Mesenchymal stem cell (in vitro differentiated cells and primary cell): Measurements from ENCODE around the gene CCDC196.

Source experiments
- DNase-seq: peaks from one replicate; pipeline ENCODE4 v3.0.0-alpha.2; 2013
- H2AFZ ChIP-seq: one replicate; pipeline ENCODE4 v1.6.1; 2013; ENCODE audit warnings: low read depth, mild to moderate bottlenecking, control low read depth, inconsistent platforms, low read length, moderate library complexity
- H2AK5ac ChIP-seq: 2 replicates; pipeline ENCODE4 v1.6.1; 2013; ENCODE audit warnings: low read length, moderate library complexity, mild to moderate bottlenecking, inconsistent platforms; ENCODE audit not compliant: severe bottlenecking
- H2BK120ac ChIP-seq: one replicate; pipeline ENCODE4 v1.6.1; 2013; ENCODE audit warnings: low read depth, mild to moderate bottlenecking, inconsistent platforms, low read length, moderate library complexity
- H2BK12ac ChIP-seq, 2 experiments: one replicate each; pipeline ENCODE4 v1.6.1; 2013; ENCODE audit warnings: inconsistent platforms in 2 of 2, low read length in 2 of 2, mild to moderate bottlenecking in 2 of 2, moderate library complexity in 2 of 2, control low read depth in 1 of 2
- H2BK15ac ChIP-seq: one replicate; pipeline ENCODE4 v1.6.1; 2013; ENCODE audit warnings: mild to moderate bottlenecking, low read depth, inconsistent platforms; ENCODE audit not compliant: poor library complexity, severe bottlenecking
- H2BK5ac ChIP-seq: 2 replicates; pipeline ENCODE4 v1.6.1; 2013; ENCODE audit warnings: low read depth, mild to moderate bottlenecking, low read length, control low read depth, inconsistent platforms; ENCODE audit not compliant: poor library complexity, severe bottlenecking
- H3K14ac ChIP-seq, 2 experiments: one replicate each; pipeline ENCODE4 v1.6.1; 2013; ENCODE audit warnings: inconsistent platforms in 2 of 2, low read length in 2 of 2, control low read depth in 1 of 2, mild to moderate bottlenecking in 1 of 2, moderate library complexity in 1 of 2
- H3K18ac ChIP-seq, 2 experiments: one replicate each; pipeline ENCODE4 v1.6.1; 2013; ENCODE audit warnings: inconsistent platforms in 2 of 2, low read length in 2 of 2, control low read depth in 1 of 2, low read depth in 1 of 2, mild to moderate bottlenecking in 1 of 2
- H3K23ac ChIP-seq, 2 experiments: one replicate each; pipeline ENCODE4 v1.6.1; 2013; ENCODE audit warnings: inconsistent platforms in 2 of 2, low read length in 2 of 2, mild to moderate bottlenecking in 2 of 2, moderate library complexity in 2 of 2, control low read depth in 1 of 2
- H3K27ac ChIP-seq: 2 replicates; pipeline ENCODE4 v1.5.1; 2013; ENCODE audit warnings: mild to moderate bottlenecking, moderate library complexity, low read length, control low read depth, inconsistent platforms; ENCODE audit not compliant: poor library complexity, severe bottlenecking
- H3K27me3 ChIP-seq, 2 experiments: 2 replicates each; pipeline versions ENCODE4 v1.6.1 to v1.7.0; 2013; ENCODE audit warnings: low read length in 2 of 2, mild to moderate bottlenecking in 2 of 2, moderate library complexity in 2 of 2, control low read depth in 1 of 2, inconsistent platforms in 1 of 2; ENCODE audit not compliant: control insufficient read depth in 1 of 2, insufficient read depth in 1 of 2
- H3K36me3 ChIP-seq, 2 experiments: 2 replicates each; pipeline versions ENCODE4 v1.6.1 to v1.7.0; 2013; ENCODE audit warnings: low read length in 2 of 2, control low read depth in 1 of 2, inconsistent platforms in 1 of 2, low read depth in 1 of 2, mild to moderate bottlenecking in 1 of 2; ENCODE audit not compliant: insufficient read depth in 2 of 2, control insufficient read depth in 1 of 2
- H3K4ac ChIP-seq, 2 experiments: one replicate each; pipeline ENCODE4 v1.6.1; 2013; ENCODE audit warnings: inconsistent platforms in 2 of 2, low read length in 2 of 2, mild to moderate bottlenecking in 2 of 2, moderate library complexity in 2 of 2, control low read depth in 1 of 2, low read depth in 1 of 2
- H3K4me1 ChIP-seq: 2 replicates; pipeline ENCODE4 v1.6.1; 2013; ENCODE audit warnings: low read depth, low read length, control low read depth; ENCODE audit not compliant: control insufficient read depth, insufficient read depth
- H3K4me2 ChIP-seq: 2 replicates; pipeline ENCODE4 v1.6.1; 2013; ENCODE audit warnings: low read length, mild to moderate bottlenecking, inconsistent platforms; ENCODE audit not compliant: poor library complexity, severe bottlenecking
- H3K4me3 ChIP-seq, 2 experiments: 2 replicates each; pipeline versions ENCODE4 v1.5.1 to v1.7.0; 2013; ENCODE audit warnings: low read length in 2 of 2, mild to moderate bottlenecking in 2 of 2, control low read depth in 1 of 2, low read depth in 1 of 2; ENCODE audit not compliant: insufficient read depth in 1 of 2
- H3K79me1 ChIP-seq: replicated peaks from 2 replicates; pipeline ENCODE4 v1.6.1; 2013; ENCODE audit warnings: mild to moderate bottlenecking, control low read depth, low read length, inconsistent platforms; ENCODE audit not compliant: poor library complexity, severe bottlenecking
- H3K9ac ChIP-seq: 2 replicates; pipeline ENCODE4 v1.7.0; 2013; ENCODE audit warnings: mild to moderate bottlenecking, low read length, moderate library complexity
- H3K9me3 ChIP-seq: 2 replicates; pipeline ENCODE4 v1.7.0; 2013; ENCODE audit warnings: mild to moderate bottlenecking, low read length; ENCODE audit not compliant: control insufficient read depth
- H4K8ac ChIP-seq: one replicate; pipeline ENCODE4 v1.6.1; 2013; ENCODE audit warnings: inconsistent platforms, mild to moderate bottlenecking, low read length, moderate library complexity
- H4K91ac ChIP-seq: one replicate; pipeline ENCODE4 v1.6.1; 2013; ENCODE audit warnings: mild to moderate bottlenecking, low read length, inconsistent platforms
- WGBS: methylation state at CpG from one replicate; pipeline ENCODE4 v1.1.7; 2013; ENCODE audit warnings: mixed read lengths; 5-methylcytosine and 5-hydroxymethylcytosine counted together

Gene CCDC196

GRCh38 chr14:66473223-66473622 lies 12.9 kb upstream of the CCDC196 start:
- Histone ChIP-seq H3K4me1 (no peaks in the 10 kb centered on the region), H2BK120ac (no peak overlapping the region), H2AK5ac (no peak overlapping the region), H3K27ac (no peak overlapping the region), H2BK5ac (no peak overlapping the region), H2AFZ (no peak overlapping the region), H3K4me3 (no peak overlapping the region), H3K18ac (no peak overlapping the region), H3K23ac (no peak overlapping the region), H3K9me3 (peaks cover 19% of the 10 kb centered on the region), H3K9ac (no peak overlapping the region), H3K14ac (no peak overlapping the region), H3K36me3 (no peaks in the 10 kb centered on the region), H4K91ac (no peak overlapping the region), H3K79me1 (no peaks in the 10 kb centered on the region), H2BK15ac (no peak overlapping the region), H3K27me3 (no peaks in the 10 kb centered on the region), H3K4ac (no peak overlapping the region), H3K4me2 (no peak overlapping the region), H4K8ac (no peak overlapping the region), H2BK12ac (no peak overlapping the region)
- 69% methylated on average over 2 of the region's 2 CpGs for WGBS
- no peak for DNase-seq

- no peak overlapping the region for H2BK120ac ChIP-seq
Measured at GRCh38 chr14:66476964-66477363, 9.2 kb upstream of the CCDC196 start.

GRCh38 chr14:66477567-66477966 lies 8.6 kb upstream of the CCDC196 start:
- Histone ChIP-seq H3K4me1 (no peaks in the 10 kb centered on the region), H3K79me1 (no peaks in the 10 kb centered on the region), H2AK5ac (no peak overlapping the region), H3K9me3 (no peaks in the 10 kb centered on the region), H2AFZ (no peak overlapping the region), H3K9ac (no peak overlapping the region), H3K36me3 (no peaks in the 10 kb centered on the region), H4K8ac (no peak overlapping the region), H3K14ac (no peak overlapping the region), H3K4ac (no peak overlapping the region), H3K23ac (no peak overlapping the region), H3K27me3 (no peaks in the 10 kb centered on the region), H2BK120ac (no peak overlapping the region), H3K4me3 (no peak overlapping the region), H2BK12ac (no peak overlapping the region), H3K27ac (no peak overlapping the region), H2BK5ac (no peak overlapping the region), H2BK15ac (no peak overlapping the region), H4K91ac (no peak overlapping the region), H3K4me2 (no peak overlapping the region), H3K18ac (no peak overlapping the region)
- no peak for DNase-seq

More at GRCh38 chr14:66476964-66477363, 9.2 kb upstream of the CCDC196 start:
- Histone ChIP-seq H2BK5ac (no peak overlapping the region), H3K9me3 (no peaks in the 10 kb centered on the region), H3K27me3 (no peaks in the 10 kb centered on the region), H3K14ac (no peak overlapping the region), H3K23ac (no peak overlapping the region), H3K27ac (no peak overlapping the region), H3K4me3 (no peak overlapping the region), H2BK12ac (no peak overlapping the region), H3K4ac (no peak overlapping the region), H3K9ac (no peak overlapping the region), H3K36me3 (no peaks in the 10 kb centered on the region), H3K4me1 (no peaks in the 10 kb centered on the region), H2AFZ (no peak overlapping the region), H3K4me2 (no peak overlapping the region), H3K79me1 (no peaks in the 10 kb centered on the region), H2AK5ac (no peak overlapping the region), H2BK15ac (no peak overlapping the region), H4K8ac (no peak overlapping the region), H3K18ac (no peak overlapping the region), H4K91ac (no peak overlapping the region)
- no peak for DNase-seq
- WGBS, result 33% methylated on average over 1 of the region's 1 CpG

GRCh38 chr14:66482873-66483272 lies 3.3 kb upstream of the CCDC196 start:
- H3K4me2 ChIP-seq, result no peak overlapping the region
- no peak overlapping the region for H2BK5ac ChIP-seq

More at GRCh38 chr14:66482873-66483272, 3.3 kb upstream of the CCDC196 start:
- H2BK120ac ChIP-seq, result no peak overlapping the region
- no peak overlapping the region for H3K4ac ChIP-seq
- no peak overlapping the region for H2BK15ac ChIP-seq
- DNase-seq, result no peak
- no peak overlapping the region for H3K18ac ChIP-seq
- no peak overlapping the region for H2AFZ ChIP-seq
- no peaks in the 10 kb centered on the region for H3K9me3 ChIP-seq
- no peak overlapping the region for H2BK12ac ChIP-seq
- no peaks in the 10 kb centered on the region for H3K79me1 ChIP-seq
- no peak overlapping the region for H3K27ac ChIP-seq
- H3K9ac ChIP-seq, result no peak overlapping the region
- no peak overlapping the region for H2AK5ac ChIP-seq
- no peak overlapping the region for H3K14ac ChIP-seq
- no peaks in the 10 kb centered on the region for H3K27me3 ChIP-seq
- H3K4me1 ChIP-seq, result no peaks in the 10 kb centered on the region
- H4K91ac ChIP-seq, result no peak overlapping the region
- H4K8ac ChIP-seq, result no peak overlapping the region
- no peaks in the 10 kb centered on the region for H3K36me3 ChIP-seq
- H3K23ac ChIP-seq, result no peak overlapping the region
- no peak overlapping the region for H3K4me3 ChIP-seq
- no CpG with 5 or more reads among the region's 2 CpGs for WGBS
